Transverse colon (tissue), 4 donors: ENCODE results near the gene GLRA1.

ENCODE experiments used
- EP300 ChIP-seq: sonication (generic); formaldehyde crosslinking; IDR thresholded peaks from one replicate; pipeline ENCODE4 v1.6.1; 2017; ENCODE audit warnings: antibody characterized with exemption, low read depth
- POLR2A ChIP-seq: fragments of 450-650 bp; IDR thresholded peaks from one replicate; pipeline ENCODE4 v1.6.1; 2016; ENCODE audit warnings: antibody characterized with exemption, mild to moderate bottlenecking, moderate library complexity
- POLR2AphosphoS5 ChIP-seq, 3 donors: sonication (generic); formaldehyde crosslinking; IDR thresholded peaks; one replicate each; pipeline ENCODE4 v1.6.1; 2016; ENCODE audit warnings: antibody characterized with exemption in 3 of 3
- TF ChIP-seq, protein P1 (sequence below), 5 experiments: fragments of 200-600 bp in 3 of 5; fragments of 450-650 bp in 2 of 5; sonication (generic) in 3 of 5; IDR thresholded peaks; 1 replicate in 2 of 5; 2 replicates in 3 of 5; pipeline ENCODE4 v1.5.1; 2016 to 2017; ENCODE audit warnings: antibody characterized with exemption in 5 of 5, inconsistent platforms in 3 of 5, mild to moderate bottlenecking in 2 of 5, moderate library complexity in 1 of 5

DNA sequence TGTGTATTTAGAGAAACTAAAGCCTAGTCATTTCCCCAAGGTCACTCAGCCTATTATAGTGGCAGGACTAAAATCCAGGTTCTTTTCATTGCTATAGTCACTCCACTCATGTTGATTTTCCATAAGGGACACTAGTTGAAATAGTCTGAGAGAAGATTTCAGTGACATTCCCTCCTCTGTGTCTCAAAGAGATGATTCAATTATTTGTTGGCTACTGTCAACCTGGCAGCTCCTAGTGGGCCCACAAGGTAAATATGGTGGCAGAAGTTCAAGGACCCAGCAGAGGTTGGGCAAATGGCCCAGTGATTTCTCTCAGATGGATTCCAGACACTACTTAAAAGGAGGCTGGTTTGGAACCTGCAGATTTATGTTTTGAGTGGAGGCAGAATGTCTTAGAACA is 104.8 kb downstream of the GLRA1 start:
- TF ChIP-seq, protein P1, sequence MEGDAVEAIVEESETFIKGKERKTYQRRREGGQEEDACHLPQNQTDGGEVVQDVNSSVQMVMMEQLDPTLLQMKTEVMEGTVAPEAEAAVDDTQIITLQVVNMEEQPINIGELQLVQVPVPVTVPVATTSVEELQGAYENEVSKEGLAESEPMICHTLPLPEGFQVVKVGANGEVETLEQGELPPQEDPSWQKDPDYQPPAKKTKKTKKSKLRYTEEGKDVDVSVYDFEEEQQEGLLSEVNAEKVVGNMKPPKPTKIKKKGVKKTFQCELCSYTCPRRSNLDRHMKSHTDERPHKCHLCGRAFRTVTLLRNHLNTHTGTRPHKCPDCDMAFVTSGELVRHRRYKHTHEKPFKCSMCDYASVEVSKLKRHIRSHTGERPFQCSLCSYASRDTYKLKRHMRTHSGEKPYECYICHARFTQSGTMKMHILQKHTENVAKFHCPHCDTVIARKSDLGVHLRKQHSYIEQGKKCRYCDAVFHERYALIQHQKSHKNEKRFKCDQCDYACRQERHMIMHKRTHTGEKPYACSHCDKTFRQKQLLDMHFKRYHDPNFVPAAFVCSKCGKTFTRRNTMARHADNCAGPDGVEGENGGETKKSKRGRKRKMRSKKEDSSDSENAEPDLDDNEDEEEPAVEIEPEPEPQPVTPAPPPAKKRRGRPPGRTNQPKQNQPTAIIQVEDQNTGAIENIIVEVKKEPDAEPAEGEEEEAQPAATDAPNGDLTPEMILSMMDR (IDR thresholded peaks at IDR 0.05), result no peak
- TF ChIP-seq POLR2A (no peak), POLR2AphosphoS5 (IDR thresholded peaks at IDR 0.05) (no peak), EP300 (no peak)
